MCF 10A (cell line): ENCODE measurements around the gene HAUS7. TPM values are rescaled to one million over a fixed set of nuclear protein-coding genes. Genes with fewer than 3 reads are reported as not detected.

Experiments used
- BruUV-seq: library from RNA; stranded (reverse); fragments of 400-500 nt; replicated peaks from 2 replicates; lab custom pipeline; 2021; lab: Mats Ljungman, UMichigan
- CTCF ChIA-PET: fragments of 300-600 bp; sonication (Branson Sonifier 250); formaldehyde crosslinking; extraction: SDS; loops from one replicate; lab custom pipeline; 2021; ENCODE audit warnings: antibody characterized with exemption, inconsistent platforms; lab: Yijun Ruan, JAX
- POLR2A ChIA-PET: fragments of 300-600, 350-650 bp; sonication (Branson Sonifier 250); formaldehyde crosslinking; extraction: SDS; loops from one replicate; lab custom pipeline; 2020; ENCODE audit warnings: antibody characterized with exemption, inconsistent platforms; lab: Yijun Ruan, JAX
- DNase-seq: peaks from one replicate; pipeline ENCODE4 v3.0.0-alpha.2; 2018; ENCODE audit not compliant: unreplicated experiment
- H3K27ac Mint-ChIP-seq: one replicate; pipeline ENCODE4 v1.8.0; 2022; ENCODE audit warnings: mild to moderate bottlenecking, low read depth, mixed read lengths; ENCODE audit not compliant: unreplicated experiment
- H3K27me3 Mint-ChIP-seq: one replicate; pipeline ENCODE4 v1.8.0; 2022; ENCODE audit warnings: mixed read lengths; ENCODE audit not compliant: insufficient read depth, unreplicated experiment
- H3K36me3 Mint-ChIP-seq: one replicate; pipeline ENCODE4 v1.8.0; 2022; ENCODE audit warnings: mild to moderate bottlenecking, moderate library complexity, mixed read lengths; ENCODE audit not compliant: insufficient read depth, unreplicated experiment
- H3K4me1 Mint-ChIP-seq: one replicate; pipeline ENCODE4 v1.8.0; 2022; ENCODE audit warnings: mixed read lengths; ENCODE audit not compliant: insufficient read depth, unreplicated experiment
- H3K4me3 Mint-ChIP-seq: one replicate; pipeline ENCODE4 v1.8.0; 2022; ENCODE audit warnings: mild to moderate bottlenecking, moderate library complexity, mixed read lengths; ENCODE audit not compliant: unreplicated experiment
- H3K9me3 Mint-ChIP-seq: one replicate; pipeline ENCODE4 v1.8.0; 2022; ENCODE audit warnings: mixed read lengths; ENCODE audit not compliant: unreplicated experiment
- intact Hi-C: fragments of 100-400 bp; cut with micrococcal nuclease; formaldehyde crosslinking; loops from 2 replicates; pipeline ENCODE4 v1.14.1; 2022
- total RNA-seq: library from RNA; stranded (reverse); gene quantifications from 2 replicates; pipeline ENCODE4 v1.2.3, GENCODE V29; 2022
- TF ChIP-seq, protein P1 (sequence below): fragments of 200-600 bp; IDR thresholded peaks from one replicate; pipeline ENCODE4 v1.8.0; 2022; ENCODE audit warnings: antibody characterized with exemption, mild to moderate bottlenecking; ENCODE audit not compliant: unreplicated experiment

The HAUS7 gene
- total RNA-seq, 1 experiment from 2014 or later, result 19.4 TPM

DNA sequence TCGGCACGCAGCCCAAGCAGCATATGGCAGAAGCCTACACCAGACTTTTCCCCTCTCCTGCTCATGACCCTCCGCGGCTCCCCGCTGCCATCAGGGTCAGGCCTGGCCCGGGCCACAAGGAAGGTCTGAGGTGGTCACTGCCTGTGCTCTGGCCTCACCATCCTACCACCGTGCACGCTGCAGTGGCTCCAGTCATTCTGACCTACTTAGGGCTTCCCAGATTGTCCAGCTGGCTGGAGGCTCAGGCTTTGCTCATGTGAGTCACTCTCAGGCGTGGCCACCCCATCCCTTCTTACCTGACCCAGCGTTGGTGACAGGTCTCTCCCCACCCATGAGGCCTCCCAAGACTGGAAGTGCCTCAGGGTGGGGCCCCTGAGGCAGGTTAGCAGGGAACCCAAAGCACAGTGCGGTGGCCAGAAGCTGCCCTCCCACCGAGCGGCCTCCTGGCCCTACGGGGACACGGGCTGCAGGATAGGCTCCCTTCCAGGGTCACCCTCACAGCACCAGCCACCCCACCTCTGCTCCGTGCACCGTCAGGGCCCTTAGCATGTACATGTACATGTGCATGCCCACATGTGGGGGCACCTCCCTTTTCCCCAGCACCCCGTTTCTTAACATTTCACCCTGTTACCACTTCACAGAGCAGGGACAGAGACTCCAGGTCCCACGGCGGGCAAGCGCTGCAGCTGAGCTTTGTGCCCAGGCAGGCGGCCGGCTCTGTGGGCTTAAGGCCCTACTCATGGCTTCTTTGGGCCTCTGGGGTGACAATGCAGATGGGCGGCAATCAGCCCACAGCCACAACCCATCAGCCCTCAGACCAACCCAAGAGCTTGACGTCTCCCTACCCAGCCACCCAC, 26.7 kb downstream of the HAUS7 start:
- no peak overlapping the region for H3K27ac Mint-ChIP-seq
- ChIA-PET POLR2A (no interaction called here), CTCF (no interaction called here)
- H3K9me3 Mint-ChIP-seq, result peaks cover 8% of the 10 kb centered on the region
- no TSS peak for BruUV-seq
- peak; percentile 10 for DNase-seq
- no peak overlapping the region for H3K4me3 Mint-ChIP-seq
- intact Hi-C loops, result no loop called here
- H3K4me1 Mint-ChIP-seq, result no peaks in the 10 kb centered on the region
- no peaks in the 10 kb centered on the region for H3K36me3 Mint-ChIP-seq
- TF ChIP-seq, protein P1, sequence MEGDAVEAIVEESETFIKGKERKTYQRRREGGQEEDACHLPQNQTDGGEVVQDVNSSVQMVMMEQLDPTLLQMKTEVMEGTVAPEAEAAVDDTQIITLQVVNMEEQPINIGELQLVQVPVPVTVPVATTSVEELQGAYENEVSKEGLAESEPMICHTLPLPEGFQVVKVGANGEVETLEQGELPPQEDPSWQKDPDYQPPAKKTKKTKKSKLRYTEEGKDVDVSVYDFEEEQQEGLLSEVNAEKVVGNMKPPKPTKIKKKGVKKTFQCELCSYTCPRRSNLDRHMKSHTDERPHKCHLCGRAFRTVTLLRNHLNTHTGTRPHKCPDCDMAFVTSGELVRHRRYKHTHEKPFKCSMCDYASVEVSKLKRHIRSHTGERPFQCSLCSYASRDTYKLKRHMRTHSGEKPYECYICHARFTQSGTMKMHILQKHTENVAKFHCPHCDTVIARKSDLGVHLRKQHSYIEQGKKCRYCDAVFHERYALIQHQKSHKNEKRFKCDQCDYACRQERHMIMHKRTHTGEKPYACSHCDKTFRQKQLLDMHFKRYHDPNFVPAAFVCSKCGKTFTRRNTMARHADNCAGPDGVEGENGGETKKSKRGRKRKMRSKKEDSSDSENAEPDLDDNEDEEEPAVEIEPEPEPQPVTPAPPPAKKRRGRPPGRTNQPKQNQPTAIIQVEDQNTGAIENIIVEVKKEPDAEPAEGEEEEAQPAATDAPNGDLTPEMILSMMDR, result no peak
- H3K27me3 Mint-ChIP-seq, result no peaks in the 10 kb centered on the region

GRCh38 chrX:153442463-153442862, 27.9 kb downstream of the HAUS7 start:
- no TSS peak for BruUV-seq
- TF ChIP-seq, protein P1, result no peak
- Mint-ChIP-seq H3K9me3 (peaks cover 8% of the 10 kb centered on the region), H3K4me3 (no peak overlapping the region), H3K36me3 (no peaks in the 10 kb centered on the region), H3K4me1 (no peaks in the 10 kb centered on the region), H3K27ac (no peak overlapping the region), H3K27me3 (no peaks in the 10 kb centered on the region)
- POLR2A ChIA-PET, result no interaction called here
- CTCF ChIA-PET, result interaction anchor here (0.7 kb wide), 1 partner anchor 16 kb away, joined by 3 read pairs; no protein-coding TSS in a partner anchor
- intact Hi-C loops, result no loop called here
- DNase-seq, result no peak

DNA sequence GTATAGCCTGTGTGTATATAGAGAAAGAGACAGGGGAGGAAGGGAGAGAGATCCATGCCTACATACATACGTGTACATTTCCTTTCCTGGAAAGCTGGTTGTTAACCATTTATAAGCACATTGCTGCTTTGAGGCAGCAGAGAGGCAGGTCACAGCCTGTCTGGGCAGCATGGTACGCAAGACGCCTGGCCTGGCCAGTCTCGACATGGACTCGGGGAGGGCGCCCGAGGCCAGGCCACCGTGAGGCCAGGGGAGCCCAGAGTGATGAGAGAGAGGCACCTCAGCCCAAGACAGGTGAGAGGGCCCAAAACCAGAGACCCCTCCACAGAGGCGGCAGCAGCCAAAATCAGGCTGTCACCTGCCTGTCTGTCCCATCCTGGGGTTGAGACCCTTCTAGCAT, 28.4 kb downstream of the HAUS7 start:
- peaks cover 8% of the 10 kb centered on the region for H3K9me3 Mint-ChIP-seq
- no peak overlapping the region for H3K4me3 Mint-ChIP-seq
- ChIA-PET CTCF (interaction anchor here (0.7 kb wide), 1 partner anchor 17 kb away, joined by 3 read pairs; no protein-coding TSS in a partner anchor), POLR2A (no interaction called here)
- peak; percentile 55 for DNase-seq
- no peaks in the 10 kb centered on the region for H3K27me3 Mint-ChIP-seq
- BruUV-seq, result no TSS peak
- TF ChIP-seq, protein P1, result no peak
- intact Hi-C loops, result no loop called here
- no peak overlapping the region for H3K27ac Mint-ChIP-seq
- no peaks in the 10 kb centered on the region for H3K36me3 Mint-ChIP-seq
- no peaks in the 10 kb centered on the region for H3K4me1 Mint-ChIP-seq

- TF ChIP-seq, protein P1, result no peak
- CTCF ChIA-PET, result interaction anchor here (0.8 kb wide), 1 partner anchor 98 kb away, joined by 4 read pairs; no protein-coding TSS in a partner anchor
- no TSS peak for BruUV-seq
- POLR2A ChIA-PET, result no interaction called here
- H3K9me3 Mint-ChIP-seq, result peaks cover 8% of the 10 kb centered on the region
- intact Hi-C loops, result no loop called here
- no peaks in the 10 kb centered on the region for H3K4me1 Mint-ChIP-seq
- no peaks in the 10 kb centered on the region for H3K36me3 Mint-ChIP-seq
- H3K4me3 Mint-ChIP-seq, result no peak overlapping the region
- DNase-seq, result peak; percentile 40
- no peaks in the 10 kb centered on the region for H3K27me3 Mint-ChIP-seq
- no peak overlapping the region for H3K27ac Mint-ChIP-seq
Observed at GRCh38 chrX:153441296-153441695, 29.1 kb downstream of the HAUS7 start.
